Panc1 (cell line): Measurements from ENCODE around the gene KCNQ2. TPM values are rescaled to one million over a fixed set of nuclear protein-coding genes. Genes with fewer than 3 reads are reported as not detected.

Experiments
- ATAC-seq: fragments of 200-7000 bp; cut with Tn5 transposase; 2 replicates; pipeline ENCODE4 v1.9.1; 2020; ENCODE audit warnings: mild to moderate bottlenecking, moderate library complexity
- BruUV-seq: library from RNA; stranded (reverse); fragments of 400-500 nt; replicated peaks from 2 replicates; lab custom pipeline; 2021; lab: Mats Ljungman, UMichigan
- CTCF ChIA-PET: fragments of 300-600 bp; sonication (Branson Sonifier 250); formaldehyde crosslinking; loops from one replicate; lab custom pipeline; 2022; ENCODE audit warnings: antibody characterized with exemption; lab: Charles Lee
- POLR2A ChIA-PET: fragments of 300-600 bp; sonication (Branson Sonifier 250); formaldehyde crosslinking; loops from one replicate; lab custom pipeline; 2022; ENCODE audit warnings: antibody characterized with exemption; lab: Charles Lee
- DNase-seq: peaks from one replicate; pipeline ENCODE4 v3.0.0-alpha.2; 2010; ENCODE audit warnings: low read depth, low spot score
- H3K27ac ChIP-seq: 2 replicates; pipeline ENCODE4 v1.5.1; 2011; ENCODE audit warnings: mild to moderate bottlenecking, low read length, inconsistent platforms
- H3K27me3 ChIP-seq: fragments of 200-500 bp; sonication (Bioruptor generic); 2 replicates; pipeline ENCODE4 v1.6.0; 2014; ENCODE audit warnings: low read length, inconsistent platforms; ENCODE audit not compliant: control insufficient read depth, insufficient read depth
- H3K36me3 ChIP-seq: fragments of 200-500 bp; sonication (Bioruptor generic); 2 replicates; pipeline ENCODE4 v1.5.1; 2014; ENCODE audit warnings: inconsistent platforms, mild to moderate bottlenecking, low read length, moderate library complexity; ENCODE audit not compliant: control insufficient read depth, insufficient read depth
- H3K4me1 ChIP-seq: 2 replicates; pipeline ENCODE4 v1.5.1; 2011; ENCODE audit warnings: inconsistent platforms, mild to moderate bottlenecking, low read length, moderate library complexity; ENCODE audit not compliant: control insufficient read depth, insufficient read depth
- H3K4me3 ChIP-seq, 2 experiments: 2 replicates each; pipeline ENCODE4 v1.5.1; 2011 to 2012; ENCODE audit warnings: low read depth in 2 of 2, low read length in 2 of 2, mild to moderate bottlenecking in 2 of 2, inconsistent platforms in 1 of 2, moderate library complexity in 1 of 2
- H3K9me3 ChIP-seq: fragments of 200-500 bp; sonication (Bioruptor generic); 2 replicates; pipeline ENCODE4 v1.5.1; 2014; ENCODE audit warnings: low read depth, mild to moderate bottlenecking, inconsistent platforms, low read length, moderate library complexity; ENCODE audit not compliant: control insufficient read depth, insufficient read depth
- POLR2AphosphoS5 ChIP-seq: IDR thresholded peaks from 2 replicates; pipeline ENCODE4 v1.6.1; 2012; ENCODE audit warnings: mild to moderate bottlenecking, low read depth, low read length, moderate library complexity
- REST ChIP-seq, 2 experiments: IDR thresholded peaks; 2 replicates each; pipeline ENCODE4 v1.6.1; 2011 to 2012; ENCODE audit warnings: low read depth in 2 of 2, control low read depth in 1 of 2, low read length in 1 of 2, mild to moderate bottlenecking in 1 of 2, moderate library complexity in 1 of 2; ENCODE audit not compliant: insufficient read depth in 1 of 2
- SIN3A ChIP-seq: IDR thresholded peaks from 2 replicates; pipeline ENCODE4 v1.6.1; 2012; ENCODE audit warnings: low read depth, mild to moderate bottlenecking, low read length, moderate library complexity, borderline replicate concordance; ENCODE audit not compliant: insufficient read depth
- TCF7L2 ChIP-seq: IDR thresholded peaks from 2 replicates; pipeline ENCODE4 v1.6.1; 2011; ENCODE audit warnings: mild to moderate bottlenecking, low read depth, low read length, inconsistent platforms
- in situ Hi-C: cut with HindIII; loops from 2 replicates; pipeline ENCODE4 v1.10.0; 2016; ENCODE audit warnings: low sequenced_read_pairs, low pct_unique_long_range_greater_than_20kb
- intact Hi-C: fragments of 100-400 bp; cut with micrococcal nuclease; formaldehyde crosslinking; loops from one replicate; pipeline ENCODE4 v1.10.0; 2022; ENCODE audit not compliant: unreplicated experiment
- total RNA-seq: library from RNA; stranded (reverse); gene quantifications from one replicate; pipeline ENCODE4 v1.2.1, GENCODE V29; 2021; ENCODE audit not compliant: unreplicated experiment
- TF ChIP-seq, protein P1 (sequence below): fragments of 450-650 bp; IDR thresholded peaks from 2 replicates; pipeline ENCODE4 v1.5.1; 2017; ENCODE audit warnings: mild to moderate bottlenecking

KCNQ2 gene
- total RNA-seq, 1 experiment from 2014 or later, result 19.4 TPM

GRCh38 chr20:63393566-63393965 lies 78.9 kb downstream of the KCNQ2 start:
- CTCF ChIA-PET, result no interaction called here
- intact Hi-C loops, result no loop called here
- no TSS peak for BruUV-seq
- H3K27me3 ChIP-seq, result no peaks in the 10 kb centered on the region
- no peaks in the 10 kb centered on the region for H3K36me3 ChIP-seq
- no peak for ATAC-seq
- TF ChIP-seq REST (IDR thresholded peaks at IDR 0.05; ENCODE audit: insufficient read depth in 1 of 2, low read depth in 2 of 2, low read length in 1 of 2), result no peak
- POLR2A ChIA-PET, result no interaction called here
- H3K9me3 ChIP-seq, result no peaks in the 10 kb centered on the region
- no peak for DNase-seq
- in situ Hi-C loops, result loop anchor here (25.0 kb wide), 1 partner anchor 106 kb away; the partner anchor contains the start of gene COL20A1
- no peak overlapping the region for H3K27ac ChIP-seq
- no peak overlapping the region for H3K4me3 ChIP-seq
- H3K4me1 ChIP-seq, result no peaks in the 10 kb centered on the region; the same call in 1 of the 2 replicates

DNA sequence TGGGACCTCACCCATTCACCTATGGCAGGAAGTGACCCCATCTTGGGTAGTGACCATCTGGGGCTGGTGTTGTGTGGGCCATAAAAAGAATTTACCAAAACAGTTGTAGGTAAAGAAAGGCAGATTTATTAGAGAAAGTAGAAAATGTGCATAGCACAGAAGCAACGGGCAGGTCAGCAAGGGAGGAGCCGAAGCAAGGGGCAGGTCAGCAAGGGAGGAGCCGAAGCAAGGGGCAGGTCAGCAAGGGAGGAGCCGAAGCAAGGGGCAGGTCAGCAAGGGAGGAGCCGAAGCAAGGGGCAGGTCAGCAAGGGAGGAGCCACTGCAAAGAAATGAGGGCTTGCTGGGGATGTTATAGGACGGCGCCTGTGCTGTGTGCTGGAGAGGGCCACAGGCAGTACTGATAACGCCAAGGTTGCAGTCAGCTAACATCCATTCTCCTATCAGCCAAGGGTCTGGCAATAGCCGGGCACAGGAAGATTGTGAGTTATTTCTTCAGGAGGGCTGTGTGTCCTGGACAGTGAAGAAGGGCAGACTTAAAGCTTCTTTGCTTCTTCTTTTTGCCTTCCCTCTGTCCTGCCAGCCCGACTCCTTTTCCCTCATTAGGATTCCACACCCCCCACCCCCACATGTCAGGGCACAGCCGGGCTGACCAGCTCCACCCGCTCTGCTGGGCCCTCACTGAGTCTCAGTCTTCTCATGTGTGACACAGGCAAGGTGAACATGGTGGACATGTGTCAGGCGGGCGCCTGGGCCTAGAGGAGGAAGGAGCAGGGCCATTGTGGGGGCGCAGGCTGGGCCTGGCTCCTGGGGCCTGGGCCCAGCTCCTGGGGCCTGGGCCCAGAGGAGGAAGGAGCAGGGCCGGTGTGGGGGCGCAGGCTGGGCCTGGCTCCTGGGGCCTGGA lies 79.7 kb downstream of the KCNQ2 start:
- Histone ChIP-seq H3K36me3 (no peaks in the 10 kb centered on the region), H3K4me3 (no peak overlapping the region), H3K27ac (no peak overlapping the region), H3K4me1 (no peaks in the 10 kb centered on the region; the same call in 1 of the 2 replicates), H3K27me3 (no peaks in the 10 kb centered on the region), H3K9me3 (no peaks in the 10 kb centered on the region)
- POLR2A ChIA-PET, result no interaction called here
- intact Hi-C loops, result no loop called here
- peak; percentile 37; the same call in 1 of the 2 replicates for ATAC-seq
- no peak for DNase-seq
- no TSS peak for BruUV-seq
- TF ChIP-seq TCF7L2 (no peak), POLR2AphosphoS5 (no peak), REST (IDR thresholded peaks at IDR 0.05; ENCODE audit: insufficient read depth in 1 of 2, low read depth in 2 of 2, low read length in 1 of 2) (no peak), SIN3A (no peak)
- TF ChIP-seq, protein P1, sequence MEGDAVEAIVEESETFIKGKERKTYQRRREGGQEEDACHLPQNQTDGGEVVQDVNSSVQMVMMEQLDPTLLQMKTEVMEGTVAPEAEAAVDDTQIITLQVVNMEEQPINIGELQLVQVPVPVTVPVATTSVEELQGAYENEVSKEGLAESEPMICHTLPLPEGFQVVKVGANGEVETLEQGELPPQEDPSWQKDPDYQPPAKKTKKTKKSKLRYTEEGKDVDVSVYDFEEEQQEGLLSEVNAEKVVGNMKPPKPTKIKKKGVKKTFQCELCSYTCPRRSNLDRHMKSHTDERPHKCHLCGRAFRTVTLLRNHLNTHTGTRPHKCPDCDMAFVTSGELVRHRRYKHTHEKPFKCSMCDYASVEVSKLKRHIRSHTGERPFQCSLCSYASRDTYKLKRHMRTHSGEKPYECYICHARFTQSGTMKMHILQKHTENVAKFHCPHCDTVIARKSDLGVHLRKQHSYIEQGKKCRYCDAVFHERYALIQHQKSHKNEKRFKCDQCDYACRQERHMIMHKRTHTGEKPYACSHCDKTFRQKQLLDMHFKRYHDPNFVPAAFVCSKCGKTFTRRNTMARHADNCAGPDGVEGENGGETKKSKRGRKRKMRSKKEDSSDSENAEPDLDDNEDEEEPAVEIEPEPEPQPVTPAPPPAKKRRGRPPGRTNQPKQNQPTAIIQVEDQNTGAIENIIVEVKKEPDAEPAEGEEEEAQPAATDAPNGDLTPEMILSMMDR, result no peak
- in situ Hi-C loops, result loop anchor here (25.0 kb wide), 1 partner anchor 105 kb away; the partner anchor contains the start of gene COL20A1
- CTCF ChIA-PET, result no interaction called here
